ENCODE data around the gene EXT2. TPM values are rescaled to one million over a fixed set of nuclear protein-coding genes. Genes with fewer than 3 reads are reported as not detected.

EXT2 gene
- total RNA-seq, 1 experiment from 2014 or later = 42.8 TPM

DNA sequence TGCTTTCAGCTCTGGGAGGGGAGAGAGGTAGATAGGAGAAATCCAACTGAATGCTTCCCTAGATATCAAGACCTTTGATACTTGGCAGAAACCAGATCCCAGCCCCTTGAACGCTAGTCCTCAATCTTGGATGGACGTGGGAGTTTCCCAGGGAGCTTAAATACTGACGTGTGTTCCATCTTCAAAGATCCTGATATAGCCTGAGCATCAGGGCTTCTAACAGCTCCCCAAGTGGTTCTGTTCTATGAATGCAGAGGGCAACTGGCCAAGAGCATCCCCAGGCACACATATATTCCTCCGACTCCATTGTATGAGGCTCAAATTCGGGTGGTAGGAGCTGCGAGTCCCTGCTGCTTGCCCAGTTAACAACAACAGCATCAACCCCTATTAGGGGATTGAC lies 38.1 kb upstream of the EXT2 start:
- Histone ChIP-seq H2AFZ (ENCODE audit: low read depth, low read length, poor library complexity, severe bottlenecking) (no peak overlapping the region), H3K27me3 (ENCODE audit: insufficient read depth, low read length) (no peaks in the 10 kb centered on the region), H3K9me2 (ENCODE audit: insufficient read depth) (no peaks in the 10 kb centered on the region), H3K4me2 (ENCODE audit: low read length) (no peak overlapping the region), H3K9me3 (ENCODE audit: control insufficient read depth in 1 of 2, insufficient read depth in 1 of 2, low read depth in 1 of 2, low read length in 2 of 2) (no peaks in the 10 kb centered on the region), H4K20me1 (ENCODE audit: insufficient read depth) (no peaks in the 10 kb centered on the region), H3K4me1 (ENCODE audit: control insufficient read depth in 1 of 2, insufficient read depth in 2 of 2, low read length in 2 of 2) (no peaks in the 10 kb centered on the region), H3K9ac (ENCODE audit: low read length) (no peak overlapping the region), H3K4me3 (replicated peaks in 1 of 2; ENCODE audit: low read depth in 1 of 2, low read length in 2 of 2) (no peak overlapping the region), H3K36me3 (ENCODE audit: control insufficient read depth in 1 of 2, insufficient read depth in 2 of 2, low read length in 2 of 2) (no peaks in the 10 kb centered on the region), H3K27ac (ENCODE audit: low read depth, low read length) (no peak overlapping the region), H3K79me2 (ENCODE audit: insufficient read depth, low read length) (no peaks in the 10 kb centered on the region)
- TF ChIP-seq, protein P1, sequence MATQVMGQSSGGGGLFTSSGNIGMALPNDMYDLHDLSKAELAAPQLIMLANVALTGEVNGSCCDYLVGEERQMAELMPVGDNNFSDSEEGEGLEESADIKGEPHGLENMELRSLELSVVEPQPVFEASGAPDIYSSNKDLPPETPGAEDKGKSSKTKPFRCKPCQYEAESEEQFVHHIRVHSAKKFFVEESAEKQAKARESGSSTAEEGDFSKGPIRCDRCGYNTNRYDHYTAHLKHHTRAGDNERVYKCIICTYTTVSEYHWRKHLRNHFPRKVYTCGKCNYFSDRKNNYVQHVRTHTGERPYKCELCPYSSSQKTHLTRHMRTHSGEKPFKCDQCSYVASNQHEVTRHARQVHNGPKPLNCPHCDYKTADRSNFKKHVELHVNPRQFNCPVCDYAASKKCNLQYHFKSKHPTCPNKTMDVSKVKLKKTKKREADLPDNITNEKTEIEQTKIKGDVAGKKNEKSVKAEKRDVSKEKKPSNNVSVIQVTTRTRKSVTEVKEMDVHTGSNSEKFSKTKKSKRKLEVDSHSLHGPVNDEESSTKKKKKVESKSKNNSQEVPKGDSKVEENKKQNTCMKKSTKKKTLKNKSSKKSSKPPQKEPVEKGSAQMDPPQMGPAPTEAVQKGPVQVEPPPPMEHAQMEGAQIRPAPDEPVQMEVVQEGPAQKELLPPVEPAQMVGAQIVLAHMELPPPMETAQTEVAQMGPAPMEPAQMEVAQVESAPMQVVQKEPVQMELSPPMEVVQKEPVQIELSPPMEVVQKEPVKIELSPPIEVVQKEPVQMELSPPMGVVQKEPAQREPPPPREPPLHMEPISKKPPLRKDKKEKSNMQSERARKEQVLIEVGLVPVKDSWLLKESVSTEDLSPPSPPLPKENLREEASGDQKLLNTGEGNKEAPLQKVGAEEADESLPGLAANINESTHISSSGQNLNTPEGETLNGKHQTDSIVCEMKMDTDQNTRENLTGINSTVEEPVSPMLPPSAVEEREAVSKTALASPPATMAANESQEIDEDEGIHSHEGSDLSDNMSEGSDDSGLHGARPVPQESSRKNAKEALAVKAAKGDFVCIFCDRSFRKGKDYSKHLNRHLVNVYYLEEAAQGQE (IDR thresholded peaks at IDR 0.05; ENCODE audit: low read depth) = no peak
- TF ChIP-seq, protein P2, sequence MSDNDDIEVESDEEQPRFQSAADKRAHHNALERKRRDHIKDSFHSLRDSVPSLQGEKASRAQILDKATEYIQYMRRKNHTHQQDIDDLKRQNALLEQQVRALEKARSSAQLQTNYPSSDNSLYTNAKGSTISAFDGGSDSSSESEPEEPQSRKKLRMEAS (IDR thresholded peaks at IDR 0.05) = no peak
- TF ChIP-seq POLR2AphosphoS5 (IDR thresholded peaks at IDR 0.05; ENCODE audit: low read depth, low read length) (no peak), SP1 (IDR thresholded peaks at IDR 0.05; ENCODE audit: low read depth) (no peak), POLR2A (IDR thresholded peaks at IDR 0.05; ENCODE audit: borderline replicate concordance, extremely low read depth, insufficient read depth, insufficient read length) (no peak), EGR1 (IDR thresholded peaks at IDR 0.05; ENCODE audit: low read depth) (no peak), RAD21 (IDR thresholded peaks at IDR 0.05; ENCODE audit: low read depth) (no peak)
- TF ChIP-seq, protein P3, sequence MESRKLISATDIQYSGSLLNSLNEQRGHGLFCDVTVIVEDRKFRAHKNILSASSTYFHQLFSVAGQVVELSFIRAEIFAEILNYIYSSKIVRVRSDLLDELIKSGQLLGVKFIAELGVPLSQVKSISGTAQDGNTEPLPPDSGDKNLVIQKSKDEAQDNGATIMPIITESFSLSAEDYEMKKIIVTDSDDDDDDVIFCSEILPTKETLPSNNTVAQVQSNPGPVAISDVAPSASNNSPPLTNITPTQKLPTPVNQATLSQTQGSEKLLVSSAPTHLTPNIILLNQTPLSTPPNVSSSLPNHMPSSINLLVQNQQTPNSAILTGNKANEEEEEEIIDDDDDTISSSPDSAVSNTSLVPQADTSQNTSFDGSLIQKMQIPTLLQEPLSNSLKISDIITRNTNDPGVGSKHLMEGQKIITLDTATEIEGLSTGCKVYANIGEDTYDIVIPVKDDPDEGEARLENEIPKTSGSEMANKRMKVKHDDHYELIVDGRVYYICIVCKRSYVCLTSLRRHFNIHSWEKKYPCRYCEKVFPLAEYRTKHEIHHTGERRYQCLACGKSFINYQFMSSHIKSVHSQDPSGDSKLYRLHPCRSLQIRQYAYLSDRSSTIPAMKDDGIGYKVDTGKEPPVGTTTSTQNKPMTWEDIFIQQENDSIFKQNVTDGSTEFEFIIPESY (IDR thresholded peaks at IDR 0.05; ENCODE audit: extremely low read depth, insufficient replicate concordance, low read length) = no peak
- TF ChIP-seq, protein P4, sequence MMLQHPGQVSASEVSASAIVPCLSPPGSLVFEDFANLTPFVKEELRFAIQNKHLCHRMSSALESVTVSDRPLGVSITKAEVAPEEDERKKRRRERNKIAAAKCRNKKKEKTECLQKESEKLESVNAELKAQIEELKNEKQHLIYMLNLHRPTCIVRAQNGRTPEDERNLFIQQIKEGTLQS (IDR thresholded peaks at IDR 0.05) = no peak
- CTCF ChIA-PET = interaction anchor here (1.5 kb wide), 1 partner anchor 38 kb away, joined by 4 read pairs; the partner anchor contains the start of gene EXT2
- intact Hi-C loops (cut with micrococcal nuclease) = no loop called here
- RAD21 ChIA-PET (ENCODE audit: low non-redundant PET in 1 of 2, low total read pairs in 2 of 2, uncharacterized antibody in 2 of 2, unreplicated experiment in 2 of 2) = no interaction called here
- ATAC-seq (no peak), DNase-seq (ENCODE audit: low read depth, low spot score) (no peak)
- POLR2A ChIA-PET = no interaction called here
- BruUV-seq (replicated peaks) = no TSS peak
